B cell (primary cell): Measurements from ENCODE around the gene GLCCI1. TPM values are rescaled to one million over a fixed set of nuclear protein-coding genes. Genes with fewer than 3 reads are reported as not detected.

ENCODE experiments used
- ATAC-seq: fragments of 200-7000 bp; cut with Tn5 transposase; one replicate; pipeline ENCODE4 v1.10.0; 2021; ENCODE audit warnings: low read depth, mild to moderate bottlenecking, moderate number of reproducible peaks, moderate library complexity
- CTCF ChIA-PET: fragments of 350-600 bp; sonication (Branson Sonifier 250); formaldehyde crosslinking; loops from one replicate; lab custom pipeline; 2021; ENCODE audit warnings: antibody characterized with exemption, inconsistent platforms; lab: Charles Lee
- POLR2A ChIA-PET: fragments of 350-600 bp; sonication (Branson Sonifier 250); formaldehyde crosslinking; loops from one replicate; lab custom pipeline; 2021; ENCODE audit warnings: antibody characterized with exemption; lab: Charles Lee
- DNase-seq: peaks from one replicate; pipeline ENCODE4 v3.0.0; 2013
- H2AFZ ChIP-seq: 2 replicates; pipeline ENCODE4 v1.6.1; 2012; ENCODE audit warnings: mild to moderate bottlenecking, low read depth, low read length; ENCODE audit not compliant: insufficient read depth, poor library complexity, severe bottlenecking
- H3K27ac ChIP-seq, 2 donors: 1 replicate in 1 of 2; 2 replicates in 1 of 2; pipeline ENCODE4 v1.5.1; 2012 to 2013; ENCODE audit warnings: low read length in 2 of 2, mild to moderate bottlenecking in 2 of 2, moderate library complexity in 1 of 2
- H3K27me3 ChIP-seq, 4 experiments: fragments of 200-600 bp in 1 of 4; sonication (generic) in 1 of 4; replicated peaks in 1 of 4; 1 replicate in 2 of 4; 2 replicates in 2 of 4; pipeline versions ENCODE4 v1.6.1 to v1.7.0; 2013 to 2016; ENCODE audit warnings: low read length in 3 of 4, mild to moderate bottlenecking in 2 of 4, mixed read lengths in 1 of 4, moderate library complexity in 1 of 4; ENCODE audit not compliant: insufficient read depth in 4 of 4, control insufficient read depth in 3 of 4; ENCODE audit errors: control extremely low read depth in 1 of 4
- H3K36me3 ChIP-seq, 2 experiments: replicated peaks in 1 of 2; 1 replicate in 1 of 2; 2 replicates in 1 of 2; pipeline versions ENCODE4 v1.6.1 to v1.7.1; 2013; ENCODE audit warnings: low read length in 1 of 2; ENCODE audit not compliant: insufficient read depth in 2 of 2, control insufficient read depth in 1 of 2; ENCODE audit errors: control extremely low read depth in 1 of 2, extremely low read depth in 1 of 2
- H3K4me1 ChIP-seq, 2 donors: fragments of 200-600 bp in 1 of 2; sonication (generic) in 1 of 2; 1 replicate in 1 of 2; 2 replicates in 1 of 2; pipeline versions ENCODE4 v1.5.1 to v1.6.1; 2013 to 2017; ENCODE audit warnings: low read length in 2 of 2; ENCODE audit not compliant: control insufficient read depth in 2 of 2, insufficient read depth in 2 of 2
- H3K4me2 ChIP-seq: replicated peaks from 2 replicates; pipeline ENCODE3; 2012; ENCODE audit warnings: mild to moderate bottlenecking, low read depth, low read length; ENCODE audit not compliant: poor library complexity, severe bottlenecking
- H3K4me3 ChIP-seq, 5 experiments: fragments of 200-600 bp in 1 of 5; sonication (generic) in 1 of 5; 1 replicate in 3 of 5; 2 replicates in 2 of 5; pipeline versions ENCODE4 v1.5.1 to v1.7.0; 2011 to 2016; ENCODE audit warnings: low read length in 4 of 5, mild to moderate bottlenecking in 4 of 5, low read depth in 2 of 5, control low read depth in 1 of 5, moderate library complexity in 1 of 5; ENCODE audit not compliant: insufficient read depth in 1 of 5; ENCODE audit errors: control extremely low read depth in 1 of 5, extremely low read depth in 1 of 5
- H3K79me2 ChIP-seq: fragments of 200-600 bp; sonication (generic); one replicate; pipeline ENCODE4 v1.6.0; 2016; ENCODE audit warnings: low read length; ENCODE audit not compliant: control insufficient read depth, insufficient read depth
- H3K9ac ChIP-seq: fragments of 200-600 bp; sonication (generic); 2 replicates; pipeline ENCODE4 v1.6.1; 2017; ENCODE audit warnings: mild to moderate bottlenecking, low read length, moderate library complexity
- H3K9me3 ChIP-seq, 3 donors: one replicate each; pipeline versions ENCODE4 v1.6.1 to v1.7.1; 2013; ENCODE audit warnings: low read length in 2 of 3; ENCODE audit not compliant: control insufficient read depth in 2 of 3, insufficient read depth in 1 of 3; ENCODE audit errors: control extremely low read depth in 1 of 3
- H4K20me1 ChIP-seq: 2 replicates; pipeline ENCODE4 v1.6.0; 2012; ENCODE audit warnings: mild to moderate bottlenecking, low read length; ENCODE audit not compliant: insufficient read depth, control insufficient read depth, poor library complexity, severe bottlenecking
- H3K27ac Mint-ChIP-seq: one replicate; pipeline ENCODE4 v1.8.0; 2021; ENCODE audit warnings: mixed read lengths
- H3K27me3 Mint-ChIP-seq: one replicate; pipeline ENCODE4 v1.8.0; 2021; ENCODE audit warnings: mixed read lengths
- H3K4me1 Mint-ChIP-seq: one replicate; pipeline ENCODE4 v1.8.0; 2021; ENCODE audit warnings: mixed read lengths
- H3K4me3 Mint-ChIP-seq: one replicate; pipeline ENCODE4 v1.8.0; 2021; ENCODE audit warnings: mixed read lengths
- H3K9me3 Mint-ChIP-seq: one replicate; pipeline ENCODE4 v1.8.0; 2022; ENCODE audit warnings: mixed read lengths; ENCODE audit not compliant: insufficient read depth
- EZH2 ChIP-seq: IDR thresholded peaks from 2 replicates; pipeline ENCODE4 v1.6.1; 2012; ENCODE audit warnings: borderline replicate concordance, low read depth, mild to moderate bottlenecking, moderate library complexity, low read length; ENCODE audit not compliant: insufficient read depth, poor library complexity, severe bottlenecking
- WGBS: methylation state at CpG from one replicate; pipeline ENCODE4 v1.1.5; 2013; ENCODE audit warnings: missing lambda C conversion rate; ENCODE audit not compliant: insufficient coverage; 5-methylcytosine and 5-hydroxymethylcytosine counted together
- intact Hi-C: fragments of 100-400 bp; cut with micrococcal nuclease; formaldehyde crosslinking; loops from one replicate; pipeline ENCODE4 v1.10.0; 2022
- polyA plus RNA-seq: library from polyadenylated mRNA; depleted of rRNA; stranded (reverse); fragments of >200 nt; gene quantifications from 2 replicates; pipeline ENCODE4 v1.2.3, GENCODE V29; 2012
- total RNA-seq, 2 donors: library from RNA; stranded (reverse); fragments of 120-200 nt in 1 of 2; gene quantifications; 1 replicate in 1 of 2; 2 replicates in 1 of 2; pipeline versions ENCODE4 v1.2.3 to v1.2.4, GENCODE V29; 2013 to 2022
- TF ChIP-seq, protein P1 (sequence below): fragments of 200-600 bp; IDR thresholded peaks from one replicate; pipeline ENCODE4 v1.8.0; 2022; ENCODE audit warnings: antibody characterized with exemption, mild to moderate bottlenecking

GLCCI1 gene
- total and polyA plus RNA-seq, 2 donors (not counting 1 experiment from before 2014, with no cell fraction given), result 17.7 to 50.3 TPM

DNA sequence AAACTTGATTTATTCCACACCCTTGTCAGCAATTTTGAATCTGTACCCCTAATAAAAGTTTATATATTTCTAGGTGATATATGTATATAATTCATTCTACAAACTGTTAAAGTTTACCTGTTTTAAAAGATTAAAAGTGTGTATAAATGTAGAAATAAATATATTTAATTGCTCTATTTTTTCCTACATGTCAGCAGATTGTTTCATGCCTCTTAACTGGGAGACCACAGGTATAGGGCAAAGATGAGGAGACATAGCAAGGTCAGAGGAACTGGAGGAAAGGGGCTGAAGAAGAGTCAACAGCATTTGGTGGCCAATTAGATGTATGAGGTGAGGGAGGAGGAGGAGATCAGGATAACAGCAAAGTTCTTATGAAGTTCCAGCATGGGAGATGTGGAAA, 109.8 kb downstream of the GLCCI1 start:
- no peak overlapping the region for H3K4me3 Mint-ChIP-seq
- TF ChIP-seq, protein P1, sequence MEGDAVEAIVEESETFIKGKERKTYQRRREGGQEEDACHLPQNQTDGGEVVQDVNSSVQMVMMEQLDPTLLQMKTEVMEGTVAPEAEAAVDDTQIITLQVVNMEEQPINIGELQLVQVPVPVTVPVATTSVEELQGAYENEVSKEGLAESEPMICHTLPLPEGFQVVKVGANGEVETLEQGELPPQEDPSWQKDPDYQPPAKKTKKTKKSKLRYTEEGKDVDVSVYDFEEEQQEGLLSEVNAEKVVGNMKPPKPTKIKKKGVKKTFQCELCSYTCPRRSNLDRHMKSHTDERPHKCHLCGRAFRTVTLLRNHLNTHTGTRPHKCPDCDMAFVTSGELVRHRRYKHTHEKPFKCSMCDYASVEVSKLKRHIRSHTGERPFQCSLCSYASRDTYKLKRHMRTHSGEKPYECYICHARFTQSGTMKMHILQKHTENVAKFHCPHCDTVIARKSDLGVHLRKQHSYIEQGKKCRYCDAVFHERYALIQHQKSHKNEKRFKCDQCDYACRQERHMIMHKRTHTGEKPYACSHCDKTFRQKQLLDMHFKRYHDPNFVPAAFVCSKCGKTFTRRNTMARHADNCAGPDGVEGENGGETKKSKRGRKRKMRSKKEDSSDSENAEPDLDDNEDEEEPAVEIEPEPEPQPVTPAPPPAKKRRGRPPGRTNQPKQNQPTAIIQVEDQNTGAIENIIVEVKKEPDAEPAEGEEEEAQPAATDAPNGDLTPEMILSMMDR, result no peak
- TF ChIP-seq EZH2, result no peak
- H3K27me3 ChIP-seq, result no peaks in the 10 kb centered on the region
- H3K27ac ChIP-seq, result no peak overlapping the region
- no peaks in the 10 kb centered on the region for H3K79me2 ChIP-seq
- no peak overlapping the region for H3K27ac Mint-ChIP-seq
- intact Hi-C loops, result no loop called here
- no peak overlapping the region for H2AFZ ChIP-seq
- DNase-seq (no peak), ATAC-seq (no peak)
- ChIA-PET POLR2A (no interaction called here), CTCF (no interaction called here)
- no peak overlapping the region for H3K4me3 ChIP-seq
- peaks cover 0 to 8% of the 10 kb centered on the region in 2 experiments for H3K36me3 ChIP-seq
- H3K9ac ChIP-seq, result no peak overlapping the region
- no peaks in the 10 kb centered on the region for H4K20me1 ChIP-seq
- H3K27me3 Mint-ChIP-seq, result no peaks in the 10 kb centered on the region
- no peaks in the 10 kb centered on the region for H3K9me3 ChIP-seq
- H3K9me3 Mint-ChIP-seq, result no peaks in the 10 kb centered on the region
- H3K4me2 ChIP-seq, result no peak overlapping the region
- H3K4me1 ChIP-seq, result no peaks in the 10 kb centered on the region
- no peaks in the 10 kb centered on the region for H3K4me1 Mint-ChIP-seq

DNA sequence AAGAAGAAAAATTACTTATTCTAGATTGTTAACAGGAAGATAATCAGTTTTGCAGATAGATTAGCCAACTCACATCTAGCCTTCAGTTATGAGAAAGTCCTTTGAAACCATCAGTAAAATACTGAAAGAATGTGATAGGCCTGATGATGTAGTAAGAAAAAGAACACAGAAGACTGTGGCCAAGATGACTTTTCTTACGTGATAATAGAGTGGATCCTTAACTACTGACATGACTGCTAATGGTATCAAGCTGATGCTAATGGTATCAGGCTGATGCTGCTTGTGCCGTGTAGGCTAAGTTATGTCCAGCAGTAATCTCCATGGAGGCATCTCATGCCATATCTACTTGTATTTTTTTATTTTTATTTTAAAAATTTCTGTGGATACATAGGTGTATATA, 114.2 kb downstream of the GLCCI1 start:
- DNase-seq, result no peak
- intact Hi-C loops, result no loop called here
- Histone ChIP-seq H4K20me1 (no peaks in the 10 kb centered on the region), H3K9ac (no peak overlapping the region), H3K4me2 (no peak overlapping the region), H3K27me3 (no peaks in the 10 kb centered on the region), H2AFZ (no peak overlapping the region), H3K4me3 (no peak overlapping the region), H3K36me3 (peaks cover 3 to 22% of the 10 kb centered on the region in 2 experiments), H3K27ac (no peak overlapping the region), H3K79me2 (no peaks in the 10 kb centered on the region), H3K4me1 (no peaks in the 10 kb centered on the region), H3K9me3 (no peaks in the 10 kb centered on the region)
- Mint-ChIP-seq H3K4me3 (no peak overlapping the region), H3K9me3 (no peaks in the 10 kb centered on the region), H3K27me3 (no peaks in the 10 kb centered on the region), H3K4me1 (no peaks in the 10 kb centered on the region), H3K27ac (no peak overlapping the region)
- TF ChIP-seq, protein P1, result no peak
- no peak for TF ChIP-seq EZH2
- ChIA-PET POLR2A (no interaction called here), CTCF (no interaction called here)
- no peak for ATAC-seq
- 67% methylated on average over 1 of the region's 2 CpGs for WGBS
